SU-DHL-6 (cell line): Measurements from ENCODE around the gene TBX3.

Experiments
- H2AFZ ChIP-seq: fragments of 200-600 bp; sonication (generic); 2 replicates; pipeline ENCODE4 v1.6.1; 2014; ENCODE audit warnings: low read depth, mild to moderate bottlenecking, moderate library complexity, mixed read lengths, antibody characterized with exemption, low read length; ENCODE audit not compliant: severe bottlenecking
- H3F3A ChIP-seq: fragments of 200-600 bp; shearing (Covaris generic); 2 replicates; pipeline ENCODE4 v1.6.0; 2016; ENCODE audit warnings: antibody characterized with exemption, mild to moderate bottlenecking; ENCODE audit not compliant: insufficient read depth
- H3K27ac ChIP-seq: fragments of 200-600 bp; sonication (generic); 2 replicates; pipeline ENCODE4 v1.5.1; 2016; ENCODE audit warnings: low read depth, mild to moderate bottlenecking, low read length, moderate library complexity, mixed read lengths
- H3K27me3 ChIP-seq: fragments of 200-600 bp; sonication (generic), shearing (Covaris generic); 2 replicates; pipeline ENCODE4 v1.6.0; 2014; ENCODE audit warnings: mild to moderate bottlenecking, low read length
- H3K36me3 ChIP-seq: fragments of 200-600 bp; sonication (generic); 2 replicates; pipeline ENCODE4 v1.6.1; 2014; ENCODE audit warnings: mild to moderate bottlenecking, low read length, mixed read lengths
- H3K4me2 ChIP-seq: fragments of 300-600, 200-600 bp; shearing (Covaris generic), sonication (generic); 2 replicates; pipeline ENCODE4 v1.6.0; 2014; ENCODE audit warnings: low read length, low read depth, mild to moderate bottlenecking; ENCODE audit not compliant: poor library complexity, severe bottlenecking
- H3K4me3 ChIP-seq: fragments of 200-600 bp; sonication (generic); 2 replicates; pipeline ENCODE4 v1.5.1; 2014; ENCODE audit warnings: antibody characterized with exemption, low read length, mild to moderate bottlenecking, mixed read lengths; ENCODE audit not compliant: insufficient read depth, poor library complexity, severe bottlenecking
- H3K79me2 ChIP-seq: fragments of 200-600 bp; sonication (generic); 2 replicates; pipeline ENCODE4 v1.6.1; 2014; ENCODE audit warnings: mild to moderate bottlenecking, low read length, moderate library complexity; ENCODE audit not compliant: insufficient read depth
- H3K9ac ChIP-seq: fragments of 200-600 bp; sonication (generic); 2 replicates; pipeline ENCODE4 v1.7.0; 2014; ENCODE audit warnings: mild to moderate bottlenecking, low read length
- H3K9me2 ChIP-seq: fragments of 200-600 bp; sonication (generic); replicated peaks from 2 replicates; pipeline ENCODE4 v1.6.1; 2014; ENCODE audit warnings: low read length; ENCODE audit not compliant: insufficient read depth
- H3K9me3 ChIP-seq: fragments of 200-600 bp; sonication (generic); 2 replicates; pipeline ENCODE4 v1.6.1; 2014; ENCODE audit warnings: low read length, mixed read lengths; ENCODE audit not compliant: insufficient read depth
- H4K20me1 ChIP-seq: fragments of 200-600 bp; sonication (generic); 2 replicates; pipeline ENCODE4 v1.6.1; 2014; ENCODE audit warnings: low read depth, mild to moderate bottlenecking, antibody characterized with exemption, low read length, moderate library complexity, mixed read lengths
- CTCF ChIP-seq: fragments of 200-600 bp; sonication (generic); IDR thresholded peaks from one replicate; pipeline ENCODE4 v1.5.1; 2017; ENCODE audit warnings: antibody characterized with exemption, mild to moderate bottlenecking, low read length, moderate library complexity; ENCODE audit not compliant: insufficient read depth, poor library complexity, severe bottlenecking
- EZH2phosphoT487 ChIP-seq: fragments of 200-600 bp; sonication (generic), shearing (Covaris generic); conservative IDR thresholded peaks from 2 replicates; pipeline ENCODE4 v1.6.1; 2018; ENCODE audit warnings: mild to moderate bottlenecking, antibody characterized with exemption, low read length, moderate library complexity, mixed read lengths

Gene TBX3

GRCh38 chr12:114678028-114678427 lies 5.9 kb downstream of the TBX3 start:
- Histone ChIP-seq H2AFZ (no peak overlapping the region), H3K27me3 (peaks cover 3% of the 10 kb centered on the region; the same call in 1 of the 2 replicates), H3K9ac (no peak overlapping the region), H3F3A (no peaks in the 10 kb centered on the region), H3K4me3 (no peak overlapping the region), H3K36me3 (no peaks in the 10 kb centered on the region), H4K20me1 (no peaks in the 10 kb centered on the region), H3K27ac (no peak overlapping the region), H3K79me2 (no peaks in the 10 kb centered on the region), H3K4me2 (no peak overlapping the region), H3K9me3 (no peaks in the 10 kb centered on the region), H3K9me2 (no peaks in the 10 kb centered on the region)
- TF ChIP-seq CTCF (no peak), EZH2phosphoT487 (no peak)

GRCh38 chr12:114676142-114676741 lies 7.7 kb downstream of the TBX3 start:
- Histone ChIP-seq H3K9me3 (no peaks in the 10 kb centered on the region), H3K4me2 (no peak overlapping the region), H3K27ac (no peak overlapping the region), H3K79me2 (no peaks in the 10 kb centered on the region), H2AFZ (no peak overlapping the region), H3K27me3 (peaks cover 3% of the 10 kb centered on the region; the same call in 1 of the 2 replicates), H3K4me3 (no peak overlapping the region), H3K36me3 (no peaks in the 10 kb centered on the region), H3K9ac (no peak overlapping the region), H3F3A (no peaks in the 10 kb centered on the region), H3K9me2 (no peaks in the 10 kb centered on the region), H4K20me1 (no peaks in the 10 kb centered on the region)
- TF ChIP-seq EZH2phosphoT487 (no peak), CTCF (no peak)

GRCh38 chr12:114674251-114675047 lies 9.5 kb downstream of the TBX3 start:
- TF ChIP-seq CTCF = no peak
- TF ChIP-seq EZH2phosphoT487 = no peak
- H3K9me3 ChIP-seq = no peaks in the 10 kb centered on the region
- no peak overlapping the region for H3K4me3 ChIP-seq
- H3K9ac ChIP-seq = no peak overlapping the region
- no peak overlapping the region for H3K27ac ChIP-seq
- H3K9me2 ChIP-seq = no peaks in the 10 kb centered on the region
- H3K36me3 ChIP-seq = no peaks in the 10 kb centered on the region
- no peaks in the 10 kb centered on the region for H3K79me2 ChIP-seq
- H3K4me2 ChIP-seq = no peak overlapping the region
- H3K27me3 ChIP-seq = no peaks in the 10 kb centered on the region
- H4K20me1 ChIP-seq = no peaks in the 10 kb centered on the region
- H3F3A ChIP-seq = no peaks in the 10 kb centered on the region
- H2AFZ ChIP-seq = no peak overlapping the region
